IPS-11a (cell line): Measurements from ENCODE around the gene PEMT.
"Not testable (repeated sequence)": the region's sequence is repeated elsewhere in the genome, so short reads cannot be mapped to it uniquely, and the experiment has no call there.

Source experiments
- H3K4me3 ChIP-seq: one replicate; pipeline ENCODE4 v1.5.1; 2013; ENCODE audit warnings: low read depth, low read length, control low read depth

PEMT gene

DNA sequence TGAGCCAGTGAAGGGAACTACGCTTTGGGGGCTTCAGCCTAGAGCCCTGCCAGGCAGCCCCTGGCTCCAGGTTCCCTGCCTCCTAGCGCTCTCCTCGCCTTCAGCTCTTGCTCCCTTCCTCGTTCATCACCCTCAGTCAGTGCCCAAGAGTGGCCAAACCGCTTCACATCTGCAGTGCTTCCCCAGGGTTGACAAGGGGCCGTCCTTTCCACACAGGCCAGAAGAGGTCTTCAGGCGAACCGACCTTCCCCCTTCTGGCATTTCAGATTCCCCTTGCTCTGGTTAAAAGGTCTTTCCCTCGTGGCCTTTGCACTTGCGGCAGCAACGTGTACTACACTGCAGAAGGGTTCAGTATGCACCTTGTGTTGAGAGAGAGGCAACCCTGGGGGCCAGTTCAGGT is 99.4 kb downstream of the PEMT start:
- no peak overlapping the region for H3K4me3 ChIP-seq

- no peak overlapping the region for H3K4me3 ChIP-seq
Measured at GRCh38 chr17:17491546-17491988, 99.9 kb downstream of the PEMT start.

DNA sequence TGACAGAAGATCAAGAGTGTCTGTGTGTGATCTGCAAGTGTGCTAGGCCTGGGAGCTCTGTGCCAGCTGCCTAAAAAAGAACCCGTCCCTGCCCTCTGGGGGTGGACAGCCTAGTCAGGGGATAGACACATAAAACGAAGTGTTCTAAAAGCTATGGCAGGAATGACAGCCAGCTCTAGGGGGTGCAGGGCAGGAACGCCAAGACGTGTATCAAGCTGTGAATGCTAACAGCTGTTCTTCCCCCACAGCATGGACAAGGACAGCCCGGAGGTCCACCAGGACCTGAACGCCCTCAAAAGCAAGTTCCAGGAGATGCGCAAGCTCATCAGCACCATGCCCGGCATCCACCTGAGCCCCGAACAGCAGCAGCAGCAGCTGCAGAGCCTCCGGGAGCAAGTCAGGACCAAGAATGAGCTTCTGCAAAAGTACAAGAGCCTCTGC is 100.5 kb downstream of the PEMT start:
- H3K4me3 ChIP-seq = no peak overlapping the region

DNA sequence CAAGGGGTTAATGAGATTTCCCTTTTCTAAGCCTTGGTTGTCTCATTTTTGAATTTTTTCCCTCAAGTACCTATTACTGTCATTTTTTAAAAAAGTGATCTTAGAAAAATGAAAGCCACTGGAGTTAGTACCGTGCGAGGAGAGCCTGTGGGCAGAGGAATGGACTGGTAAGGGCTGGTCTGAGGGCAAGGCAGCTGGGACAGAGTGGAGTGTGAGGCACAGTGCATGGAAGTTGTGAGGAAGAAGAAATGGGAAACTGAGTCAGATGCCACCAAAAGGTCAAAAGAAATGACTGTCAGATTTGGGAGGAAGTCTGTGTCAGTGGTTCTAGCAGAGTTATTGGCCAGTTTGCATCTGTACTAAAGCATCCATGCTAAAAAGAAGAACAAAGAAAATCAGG is 103.5 kb downstream of the PEMT start:
- no peak overlapping the region for H3K4me3 ChIP-seq

DNA sequence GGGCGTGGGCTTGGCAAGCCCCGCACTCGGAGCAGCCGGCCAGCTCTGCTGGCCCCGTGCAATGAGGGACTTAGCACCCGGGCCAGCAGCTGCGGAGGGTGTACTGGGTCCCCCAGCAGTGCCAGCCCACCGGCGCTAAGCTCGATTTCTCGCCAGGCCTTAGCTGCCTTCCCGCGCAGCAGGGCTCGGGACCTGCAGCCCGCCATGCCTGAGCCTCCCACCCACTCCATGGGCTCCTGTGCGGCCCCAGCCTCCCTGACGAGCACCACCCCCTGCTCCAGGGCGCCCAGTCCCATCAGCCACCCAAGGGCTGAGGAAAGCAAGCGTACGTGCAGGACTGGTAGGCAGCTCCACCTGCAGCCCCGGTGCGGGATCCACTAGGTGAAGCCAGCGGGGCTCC is 105.1 kb downstream of the PEMT start:
- not testable (repeated sequence) for H3K4me3 ChIP-seq

DNA sequence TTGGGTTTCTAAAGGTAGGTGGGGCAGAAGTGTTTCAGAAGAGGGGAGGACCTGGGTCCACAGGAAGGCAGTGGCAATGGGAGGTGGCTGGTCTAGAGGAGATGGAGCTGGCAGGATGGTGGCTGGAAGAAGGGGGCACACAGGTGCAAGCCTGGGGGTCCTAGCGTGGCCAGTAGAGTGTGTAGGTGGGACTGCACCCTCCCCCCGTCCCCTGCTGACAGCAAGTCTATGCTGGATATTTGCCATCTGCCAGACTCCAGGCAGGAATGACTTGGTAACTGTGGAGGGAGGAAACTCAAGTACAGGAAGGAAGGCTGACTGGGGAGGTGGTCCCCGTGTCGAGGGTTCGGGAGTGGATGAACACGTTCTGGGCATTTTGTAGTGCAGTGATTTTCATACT is 106.1 kb downstream of the PEMT start:
- no peak overlapping the region for H3K4me3 ChIP-seq

DNA sequence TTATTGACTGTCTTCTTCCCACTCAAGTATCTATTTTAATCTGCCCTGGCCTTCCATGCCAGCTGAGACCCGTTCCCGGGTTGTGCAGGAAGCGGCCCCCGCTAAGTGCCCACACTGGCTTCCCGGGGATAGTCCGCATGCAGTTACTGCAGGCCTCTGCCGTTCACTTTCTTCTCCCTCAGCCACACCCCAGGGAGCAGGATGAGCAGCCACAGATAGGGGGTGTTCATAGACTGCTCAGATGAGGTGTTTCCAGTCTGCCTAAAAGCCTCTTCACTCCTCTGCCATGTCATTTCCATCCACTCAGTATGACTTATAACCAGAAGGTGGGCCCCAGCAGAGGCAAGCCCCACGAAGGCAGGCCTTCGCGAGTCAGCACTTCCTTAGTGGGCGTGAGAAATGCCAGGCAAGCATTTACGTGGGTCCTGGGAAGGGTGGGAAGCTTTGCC is 107.0 kb downstream of the PEMT start:
- H3K4me3 ChIP-seq = no peak overlapping the region

DNA sequence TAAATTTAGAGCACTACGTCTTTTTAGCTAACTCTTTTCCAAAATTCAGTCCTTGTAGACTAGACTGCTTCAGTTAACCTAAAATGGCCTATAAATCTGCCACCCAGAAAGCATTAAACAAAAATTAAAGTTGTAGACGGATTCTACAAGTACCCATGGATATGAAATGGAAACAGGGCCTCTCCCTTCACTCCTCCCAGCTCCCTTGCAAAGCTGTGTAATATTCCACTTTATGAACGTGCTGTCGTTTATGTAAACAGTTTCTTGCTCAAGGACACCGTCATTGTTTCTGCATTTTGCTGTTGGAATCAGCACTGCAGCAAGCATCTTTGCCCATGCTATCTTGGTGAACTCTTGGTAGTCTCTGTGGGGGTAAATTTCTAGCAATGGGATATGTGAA is 109.6 kb downstream of the PEMT start:
- no peak overlapping the region for H3K4me3 ChIP-seq

DNA sequence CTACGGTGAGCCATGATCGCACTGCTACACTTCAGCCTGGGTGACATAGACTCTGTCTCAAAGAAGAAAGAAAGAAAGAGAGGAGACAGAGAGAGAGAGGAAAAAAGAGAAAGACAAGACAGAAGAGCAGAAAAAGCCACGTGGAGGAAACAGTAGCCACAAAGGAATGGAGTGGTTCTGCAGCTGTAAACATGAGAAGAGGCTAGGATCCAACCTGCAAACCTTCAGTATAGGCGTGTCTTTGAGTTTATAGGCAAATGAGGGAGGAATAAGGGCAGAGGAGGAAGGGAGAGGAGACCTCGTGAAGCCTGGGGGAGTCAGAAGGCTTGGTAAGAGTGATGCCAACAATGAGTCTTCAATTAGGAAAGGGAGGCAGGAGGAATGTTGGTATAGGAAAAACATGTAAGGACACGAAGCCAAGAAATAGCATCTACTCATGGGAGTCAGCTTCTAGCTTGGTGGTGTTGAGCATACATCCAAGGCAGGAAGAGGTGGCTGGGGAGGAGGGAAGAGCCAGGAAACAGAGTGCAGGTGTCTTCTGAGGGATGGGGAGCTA is 110.8 kb downstream of the PEMT start:
- no peak overlapping the region for H3K4me3 ChIP-seq

DNA sequence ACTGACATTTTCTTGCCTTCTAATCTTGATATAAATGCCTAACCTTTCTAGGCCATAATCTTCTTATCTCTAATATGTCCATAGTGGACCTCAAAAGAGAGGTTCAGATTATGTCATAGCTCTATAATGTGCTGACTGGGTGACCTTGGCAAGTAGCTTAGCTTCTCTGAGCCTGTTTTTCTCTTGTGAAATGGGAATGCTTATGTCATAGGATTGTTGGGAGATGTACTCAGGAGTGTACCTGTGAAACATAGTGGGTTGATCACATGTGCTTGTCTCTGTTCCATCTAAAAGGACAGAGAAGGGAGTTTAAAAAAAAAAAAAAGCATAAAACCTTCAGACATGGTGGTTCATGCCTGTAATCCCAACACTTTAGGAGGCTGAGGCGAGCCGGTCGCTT is 112.3 kb downstream of the PEMT start:
- no peak overlapping the region for H3K4me3 ChIP-seq

DNA sequence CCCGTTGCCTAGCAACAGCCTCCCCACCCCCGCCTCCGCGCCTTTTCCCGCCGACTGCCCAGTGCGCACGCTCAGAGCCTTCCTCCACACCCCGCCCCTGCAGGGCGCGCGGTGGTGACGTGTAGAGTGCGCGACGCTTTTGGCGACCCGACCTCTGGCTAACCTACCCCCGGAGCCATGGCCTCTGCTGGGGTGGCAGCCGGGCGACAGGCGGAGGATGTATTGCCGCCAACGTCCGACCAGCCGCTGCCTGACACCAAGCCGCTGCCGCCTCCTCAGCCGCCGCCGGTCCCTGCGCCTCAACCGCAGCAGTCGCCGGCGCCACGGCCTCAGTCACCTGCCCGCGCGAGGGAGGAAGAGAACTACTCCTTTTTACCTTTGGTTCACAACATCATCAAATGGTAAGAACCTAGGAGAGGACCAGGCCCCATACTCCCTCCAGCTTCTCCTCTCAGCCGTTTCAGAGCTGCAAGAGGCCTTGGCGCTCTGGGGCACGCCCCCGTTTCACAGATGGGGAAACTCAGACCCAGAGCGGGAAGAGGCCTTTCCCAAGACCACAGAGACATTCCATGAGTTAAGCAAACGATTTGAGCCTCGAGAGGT is 114.5 kb downstream of the PEMT start, which contains the start of gene MED9:
Gene MED9, plus strand, starts transcription at position 136 of the 603 bp plus-strand sequence. Its CDS starts 42 bp downstream, at position 178.
- peak within 1 kb of the TSS; percentile 93 for H3K4me3 ChIP-seq

DNA sequence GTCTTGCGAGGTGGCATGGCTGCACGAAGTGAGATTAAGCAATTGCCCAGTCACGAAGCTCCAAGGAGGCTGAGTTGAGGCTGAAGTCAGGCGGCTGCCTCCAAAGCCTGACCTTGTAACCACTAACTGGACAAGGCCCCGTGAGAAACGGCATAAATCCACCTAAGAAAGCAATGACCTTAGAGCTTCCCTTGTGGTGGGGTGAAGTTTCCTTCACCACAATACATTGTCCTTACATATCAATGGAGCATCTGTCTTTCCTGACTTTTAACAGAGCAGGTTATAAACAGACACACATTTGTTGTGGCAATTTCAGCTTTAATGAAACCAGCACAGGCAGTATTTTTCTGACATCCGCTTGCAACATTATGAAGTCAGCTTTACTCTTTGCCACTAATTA is 117.2 kb downstream of the PEMT start:
- H3K4me3 ChIP-seq = no peak overlapping the region

DNA sequence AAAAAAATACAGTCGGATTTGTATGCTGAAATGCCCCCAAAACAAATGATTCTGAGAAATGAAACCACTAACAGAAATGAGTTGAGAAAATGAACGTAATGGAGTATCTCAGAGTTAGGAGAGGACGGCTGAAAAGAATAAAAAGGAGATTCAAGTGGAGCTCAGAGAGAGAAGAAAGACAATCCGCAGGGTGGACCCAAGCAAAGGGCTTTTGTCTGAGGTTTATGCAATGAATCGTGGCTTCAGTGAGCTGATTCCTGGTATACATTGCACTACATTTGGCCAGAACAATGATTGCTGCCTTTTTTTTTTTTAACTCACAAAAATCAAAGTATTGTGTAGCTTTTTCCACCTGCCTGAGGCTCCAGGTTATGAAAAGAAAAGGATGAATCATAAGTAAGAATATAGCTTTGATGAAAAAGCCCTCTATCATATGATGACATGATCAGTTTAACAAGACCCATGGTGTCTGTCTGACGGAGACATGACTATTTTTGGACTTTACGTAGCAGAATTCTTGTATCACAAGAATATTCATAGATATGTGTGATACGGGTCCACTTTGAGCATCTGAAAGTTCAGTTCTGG is 119.1 kb downstream of the PEMT start:
- no peak overlapping the region for H3K4me3 ChIP-seq

- H3K4me3 ChIP-seq = no peak overlapping the region
Measured at GRCh38 chr17:17469996-17470395, 121.5 kb downstream of the PEMT start.

GRCh38 chr17:17469358-17469757 is 122.2 kb downstream of the PEMT start:
- no peak overlapping the region for H3K4me3 ChIP-seq

DNA sequence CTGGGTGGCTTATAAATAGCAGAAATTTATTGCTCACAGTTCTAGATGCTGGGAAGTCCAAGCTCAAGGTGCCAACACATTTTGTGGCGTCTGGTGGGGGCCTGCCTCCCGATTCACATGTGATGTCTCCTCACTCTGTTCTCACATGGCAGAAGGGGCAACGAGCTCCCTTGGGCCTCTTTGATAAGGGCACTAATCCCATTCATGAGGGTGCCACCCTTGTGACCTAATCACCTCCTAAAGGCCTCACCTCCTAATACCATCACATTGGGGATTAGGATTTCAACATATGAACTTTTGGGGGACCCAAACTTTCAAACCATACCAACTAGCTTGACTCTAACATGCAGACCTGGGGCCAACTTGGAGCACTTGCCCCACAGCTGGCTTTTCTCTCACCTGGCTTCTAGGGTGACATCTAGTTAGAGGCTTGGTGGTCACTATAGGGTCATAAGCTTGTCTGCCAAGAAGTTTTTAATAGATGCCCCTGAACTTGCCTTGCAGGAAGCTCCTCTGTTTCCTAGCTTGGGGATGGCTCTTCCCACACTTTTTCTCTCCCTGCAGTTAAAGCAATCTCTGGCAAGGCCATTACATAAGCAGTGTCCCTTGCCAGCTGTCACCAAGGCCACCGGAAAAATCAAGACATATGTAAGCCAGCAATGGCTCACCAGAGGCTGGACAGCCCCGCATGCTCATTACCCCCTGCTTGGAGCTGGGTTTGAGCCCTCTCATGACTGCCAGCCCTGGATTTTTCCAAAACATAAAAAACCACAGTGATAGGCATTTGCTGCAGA is 123.1 kb downstream of the PEMT start:
- H3K4me3 ChIP-seq = no peak overlapping the region

DNA sequence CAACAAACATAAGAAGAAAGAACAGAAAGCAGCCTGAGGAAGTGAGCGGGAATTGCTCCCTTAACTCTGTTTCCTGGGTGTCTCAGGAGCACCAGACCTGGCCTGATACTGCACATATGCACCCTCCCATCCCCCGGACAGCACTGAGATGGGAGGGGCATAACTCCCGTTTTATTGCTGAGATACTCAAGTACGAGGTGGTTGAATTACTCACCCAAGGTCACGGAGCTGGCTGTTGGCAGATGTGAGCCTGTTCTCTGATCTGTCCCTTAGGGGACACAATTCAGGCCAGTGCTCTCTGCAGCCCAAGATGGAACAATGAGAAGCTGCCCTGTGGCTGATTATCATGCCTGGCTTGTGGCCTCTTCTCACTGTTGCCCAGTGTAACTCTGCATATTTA is 123.8 kb downstream of the PEMT start:
- H3K4me3 ChIP-seq = no peak overlapping the region

DNA sequence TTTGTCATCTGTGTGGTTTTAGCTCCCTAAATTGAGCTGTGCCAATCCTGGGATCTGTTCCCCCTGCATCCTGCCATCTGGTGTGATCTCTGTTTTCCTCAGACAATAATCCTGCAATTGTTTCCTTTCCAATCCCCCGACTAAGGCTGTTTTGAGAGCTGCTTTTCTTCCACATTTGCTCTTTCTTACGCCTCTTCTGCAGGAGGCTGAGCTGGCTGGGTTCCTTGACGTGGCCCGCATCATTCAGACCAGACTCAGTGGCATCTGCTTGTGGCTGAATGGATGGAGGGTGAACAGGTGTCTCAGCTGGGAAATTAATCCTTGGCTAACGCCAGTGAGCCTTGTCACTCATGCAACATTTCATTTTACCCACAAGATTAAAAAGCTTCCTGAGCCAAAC is 124.5 kb downstream of the PEMT start:
- H3K4me3 ChIP-seq = no peak overlapping the region

DNA sequence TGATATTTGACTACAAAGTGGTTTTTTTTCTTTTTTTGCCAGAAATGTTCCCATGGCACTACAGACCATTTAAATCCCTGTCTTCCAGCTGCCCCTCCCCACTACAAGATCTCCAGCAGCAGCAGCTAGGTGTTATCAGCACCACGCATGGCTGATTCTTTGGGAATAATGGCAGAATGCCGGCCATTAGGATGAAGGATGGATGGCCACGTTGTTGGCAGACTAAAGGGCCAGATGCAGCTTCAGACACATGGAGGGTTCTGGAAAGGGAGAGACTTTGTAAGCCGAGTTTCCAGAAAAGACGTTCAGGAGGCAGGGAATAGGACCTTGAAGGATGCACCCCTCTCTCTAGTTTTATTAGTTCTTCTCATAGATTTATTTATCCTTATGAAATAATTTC is 125.0 kb downstream of the PEMT start:
- no peak overlapping the region for H3K4me3 ChIP-seq

DNA sequence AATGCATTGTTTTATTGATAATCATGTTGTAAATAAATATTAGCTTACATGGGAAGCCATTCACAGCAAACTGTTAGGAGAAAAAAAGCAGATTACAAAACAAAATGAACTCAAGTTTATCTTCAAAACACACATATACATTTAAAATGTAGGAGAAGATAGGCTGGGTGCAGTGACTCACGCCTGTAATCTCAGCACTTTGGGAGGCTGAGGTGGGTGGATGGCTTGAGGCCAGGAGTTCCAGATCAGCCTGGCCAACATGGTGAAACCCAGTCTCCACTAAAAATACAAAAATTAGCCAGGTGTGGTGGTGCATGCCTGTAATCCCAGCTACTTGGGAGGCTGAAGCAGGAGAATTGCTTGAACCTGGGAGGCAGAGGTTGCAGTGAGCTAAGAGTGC is 125.6 kb downstream of the PEMT start:
- not testable (repeated sequence) for H3K4me3 ChIP-seq

DNA sequence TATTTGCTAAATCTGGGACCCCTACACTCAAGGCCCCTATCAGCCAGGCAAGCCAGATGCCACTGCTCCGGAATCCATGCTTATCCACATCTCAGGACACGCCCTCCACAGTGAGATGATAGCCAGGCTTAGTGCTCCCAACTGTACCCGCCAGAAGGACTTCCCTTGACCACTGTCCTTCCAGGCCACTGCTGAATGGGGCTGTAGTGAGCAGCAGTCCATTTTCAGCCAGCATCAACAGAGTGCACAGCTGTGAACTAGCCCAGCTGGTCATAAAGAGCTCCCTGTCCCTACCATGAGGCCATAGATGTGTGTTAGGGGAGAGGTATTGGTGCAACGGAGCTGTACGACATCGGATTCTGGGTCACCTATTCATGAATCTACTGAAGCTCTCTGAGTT is 127.7 kb downstream of the PEMT start:
- no peak overlapping the region for H3K4me3 ChIP-seq
